ENCODE data around the gene RAD51B.

Gene RAD51B

DNA sequence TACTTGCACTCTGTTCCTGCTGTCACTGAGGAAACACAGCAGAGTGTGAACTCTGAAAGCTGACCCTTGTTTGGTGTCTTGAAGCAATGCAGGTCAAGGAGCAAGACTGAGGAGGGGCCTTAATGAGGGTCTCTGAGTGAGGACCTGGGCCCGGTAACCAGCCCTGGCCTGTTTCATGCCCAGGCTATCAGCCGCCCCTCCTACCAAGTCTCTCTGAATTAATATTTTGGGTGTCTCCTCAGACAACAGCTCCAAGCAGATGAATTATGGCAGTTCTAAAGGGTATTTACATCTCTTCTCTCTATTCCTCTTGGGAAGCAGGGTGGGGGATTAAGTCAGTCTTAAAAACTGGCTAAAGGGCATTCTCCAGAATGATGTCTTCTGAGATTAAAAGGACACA is 578.8 kb downstream of the RAD51B start:
- DNase-seq, result no peak

DNA sequence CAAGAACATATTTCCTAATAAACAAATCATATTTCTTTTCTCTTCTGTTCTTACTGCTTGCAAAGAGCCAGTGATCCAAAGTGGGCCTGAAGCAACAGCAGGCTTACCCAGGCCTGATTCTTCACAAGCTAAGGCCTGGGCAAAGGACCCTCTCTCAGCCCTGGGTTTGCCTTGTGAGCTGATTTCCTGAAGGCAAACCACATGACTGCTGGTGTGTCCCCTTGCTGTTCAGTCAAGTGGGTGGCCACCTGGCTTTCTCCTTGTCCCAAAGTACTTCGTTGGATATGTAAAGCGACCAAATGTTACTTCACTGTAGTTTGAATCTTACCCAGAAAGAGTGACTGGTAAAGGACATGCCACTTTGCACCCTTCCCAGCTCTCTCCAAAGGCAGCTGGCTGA is 580.4 kb downstream of the RAD51B start:
- DNase-seq, result no peak

DNA sequence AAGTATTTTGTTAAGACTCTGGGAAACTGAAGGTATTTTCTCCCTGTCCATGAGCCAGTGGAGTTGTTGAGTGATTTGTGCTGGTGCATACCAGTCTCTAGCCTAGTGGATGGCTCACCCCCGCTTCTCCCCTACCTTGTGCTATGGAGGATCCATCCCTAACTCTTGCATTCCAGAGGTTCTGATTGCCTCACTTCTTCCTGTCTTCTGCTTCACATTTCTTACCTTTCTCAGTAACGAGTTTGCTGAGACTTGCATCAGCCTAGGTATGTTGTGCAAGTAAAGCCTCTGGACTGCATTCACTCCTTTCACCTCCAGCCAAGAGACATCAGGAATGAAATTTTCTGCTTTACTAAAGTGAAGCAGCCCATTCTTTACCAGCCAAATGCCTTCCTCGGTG is 581.7 kb downstream of the RAD51B start:
- no peak for DNase-seq

DNA sequence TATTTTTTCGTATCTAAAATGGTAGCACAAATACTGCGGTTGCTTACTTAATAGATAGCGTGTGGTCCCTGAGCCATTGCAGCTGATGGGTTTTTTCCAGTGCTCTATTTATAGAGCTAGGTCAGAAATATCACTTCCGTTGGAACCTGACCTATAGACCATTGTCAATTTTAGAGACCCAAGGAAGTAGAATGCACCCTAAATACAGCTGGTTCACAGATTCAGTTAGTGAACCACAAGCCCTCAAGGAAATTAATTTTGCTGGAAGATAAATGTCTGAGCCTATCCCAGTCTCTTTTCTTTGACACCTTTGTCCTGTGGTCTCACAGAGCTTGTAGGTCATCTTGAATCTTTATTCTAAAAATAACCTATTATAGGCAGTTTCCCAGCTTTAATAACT is 582.3 kb downstream of the RAD51B start:
- DNase-seq, result no peak

DNA sequence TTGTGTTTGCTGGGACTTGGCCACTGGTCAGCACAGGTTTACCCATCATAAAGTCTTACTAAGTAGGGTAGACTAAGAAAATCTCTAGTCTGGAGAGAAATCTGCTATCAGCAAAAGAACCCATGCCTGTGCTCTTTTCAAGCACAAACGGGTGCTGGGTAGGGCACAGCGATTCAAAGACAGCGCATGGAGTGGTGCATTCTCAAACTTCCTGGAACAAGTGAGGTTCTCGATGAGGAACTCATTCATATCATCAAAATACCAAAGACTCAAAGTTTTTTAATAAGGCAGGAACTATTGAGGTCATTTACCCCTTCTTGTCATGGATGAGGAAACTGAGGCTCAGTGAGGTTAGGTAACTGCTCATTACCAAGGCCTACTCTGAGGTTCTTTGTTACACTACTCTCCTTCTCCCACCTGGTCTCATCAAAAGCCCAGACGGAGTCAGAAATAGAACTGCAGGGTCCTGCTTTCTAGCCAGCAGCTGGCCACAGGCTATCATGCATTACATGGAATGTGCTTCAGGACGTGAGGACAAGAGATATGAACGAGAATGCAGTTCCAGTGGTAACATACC is 583.0 kb downstream of the RAD51B start:
- no peak for DNase-seq

DNA sequence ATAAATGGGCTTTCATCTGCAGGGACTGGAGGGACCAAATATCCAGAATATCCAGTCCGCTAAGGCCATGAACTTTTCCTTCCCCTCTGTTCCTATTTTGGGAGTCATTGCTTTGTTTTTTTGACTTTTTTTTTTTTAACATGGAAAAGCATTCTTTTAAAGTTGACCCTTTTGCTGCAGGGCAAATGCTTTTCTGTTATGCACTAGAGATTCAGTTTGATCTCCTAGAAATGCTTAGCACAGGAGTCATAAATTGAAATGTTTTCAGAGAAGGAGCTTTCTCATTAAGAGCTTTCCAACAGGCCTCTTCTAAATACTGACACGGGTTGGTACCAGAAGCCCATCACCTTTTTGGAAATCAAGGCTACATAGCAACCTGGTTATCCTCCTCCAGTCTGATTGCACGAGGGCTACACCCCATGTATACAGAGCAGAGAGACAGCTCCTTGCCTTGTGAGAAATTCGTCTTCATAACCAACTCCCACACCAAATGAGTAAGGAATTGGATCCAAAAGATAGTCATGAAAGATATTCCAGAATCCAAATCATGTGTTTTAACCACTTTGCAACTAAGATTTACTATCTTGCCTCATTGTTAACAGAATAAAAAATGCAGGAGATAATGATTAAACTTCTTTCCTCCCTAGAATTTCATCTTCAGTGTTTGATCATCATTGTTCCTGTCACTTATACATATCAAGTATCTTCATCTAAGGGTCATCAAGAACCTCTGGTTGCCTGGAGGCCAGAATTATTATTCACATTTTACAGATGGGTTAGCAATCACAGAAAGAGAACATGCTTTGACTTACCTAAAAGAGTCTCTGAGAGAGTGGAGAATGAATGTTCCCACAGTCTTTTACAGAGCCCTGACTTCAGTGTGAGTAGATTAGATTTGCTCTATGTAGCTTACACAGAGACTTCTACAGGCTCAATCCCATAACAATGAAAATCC is 583.9 kb downstream of the RAD51B start:
- no peak for DNase-seq

DNA sequence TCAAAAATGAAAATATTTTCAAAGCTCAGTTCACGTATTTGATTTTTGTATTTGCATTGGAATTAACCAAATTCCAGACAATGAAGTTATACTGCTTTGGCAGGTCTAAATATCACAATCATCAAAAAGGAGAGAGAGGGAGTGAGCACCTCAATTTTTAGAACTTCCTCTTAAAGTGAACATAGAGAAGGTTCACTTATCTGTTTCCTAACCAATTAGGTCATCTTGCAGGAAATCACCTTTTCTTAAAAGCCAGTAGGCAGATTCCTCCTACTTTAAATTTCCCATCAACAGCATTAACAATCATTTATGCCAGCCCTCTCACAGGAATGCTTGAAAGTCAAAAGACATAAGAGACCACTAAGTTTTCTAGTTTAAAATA is 584.6 kb downstream of the RAD51B start:
- DNase-seq, result no peak

DNA sequence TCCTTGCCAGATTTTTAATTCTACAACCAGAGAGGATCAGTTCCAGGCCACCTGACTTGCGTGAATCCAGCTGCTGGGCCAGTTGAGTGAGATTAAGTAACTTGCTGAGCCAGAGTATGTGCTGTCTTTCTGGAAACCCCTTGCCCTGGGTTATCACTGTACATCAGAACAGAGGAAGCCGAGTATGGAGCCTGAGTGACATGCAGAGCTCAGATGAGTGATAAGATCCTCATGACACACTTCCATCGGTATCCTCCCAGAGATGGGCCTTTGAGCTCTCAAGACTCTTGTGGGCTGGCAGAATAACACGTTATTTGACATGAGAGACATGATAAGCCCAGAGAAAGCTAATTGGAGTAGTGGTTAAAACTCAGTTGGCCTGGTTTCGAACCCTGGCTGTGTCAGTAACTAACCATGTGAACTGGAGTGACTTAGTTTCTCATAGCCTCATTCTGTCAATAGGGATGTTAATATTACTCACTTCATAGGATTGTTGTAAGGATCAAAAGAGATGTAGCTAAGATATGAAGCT is 585.1 kb downstream of the RAD51B start:
- DNase-seq, result no peak

DNA sequence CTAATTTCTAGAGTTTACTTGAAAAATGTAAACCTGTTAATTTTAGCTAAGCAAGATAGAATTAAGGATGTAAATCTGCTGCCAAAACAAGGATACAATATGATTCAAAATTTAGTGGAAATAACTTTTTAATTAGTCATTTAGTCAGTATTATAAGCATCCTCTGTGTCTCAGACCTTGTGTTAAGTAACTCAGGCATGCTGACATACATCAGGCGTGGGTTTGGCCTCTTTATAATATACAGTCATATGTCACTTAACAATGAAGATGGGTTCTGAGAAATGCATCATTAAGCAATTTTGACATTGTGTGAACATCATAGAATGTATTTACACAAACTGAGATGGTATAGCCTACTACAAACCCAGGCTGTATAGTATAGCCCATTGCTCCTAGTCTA is 586.4 kb downstream of the RAD51B start:
- DNase-seq, result no peak

DNA sequence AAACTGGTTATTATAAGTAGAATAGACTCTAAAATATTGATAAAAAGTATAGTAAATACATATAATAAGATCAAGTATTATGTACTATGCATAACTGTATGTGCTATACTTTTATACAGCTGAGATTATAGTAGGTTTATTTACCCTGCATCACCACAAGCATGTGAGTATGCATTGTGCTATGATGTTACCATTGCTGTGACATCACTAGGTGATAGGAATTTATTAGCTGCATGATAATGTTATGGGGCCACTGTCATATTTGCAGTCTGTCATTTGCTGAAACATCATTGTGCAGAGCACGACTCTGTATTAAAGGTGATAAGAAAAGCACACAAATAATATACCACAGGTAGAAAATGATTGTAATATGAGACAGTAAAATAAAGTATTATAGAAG is 587.7 kb downstream of the RAD51B start:
- no peak for DNase-seq

DNA sequence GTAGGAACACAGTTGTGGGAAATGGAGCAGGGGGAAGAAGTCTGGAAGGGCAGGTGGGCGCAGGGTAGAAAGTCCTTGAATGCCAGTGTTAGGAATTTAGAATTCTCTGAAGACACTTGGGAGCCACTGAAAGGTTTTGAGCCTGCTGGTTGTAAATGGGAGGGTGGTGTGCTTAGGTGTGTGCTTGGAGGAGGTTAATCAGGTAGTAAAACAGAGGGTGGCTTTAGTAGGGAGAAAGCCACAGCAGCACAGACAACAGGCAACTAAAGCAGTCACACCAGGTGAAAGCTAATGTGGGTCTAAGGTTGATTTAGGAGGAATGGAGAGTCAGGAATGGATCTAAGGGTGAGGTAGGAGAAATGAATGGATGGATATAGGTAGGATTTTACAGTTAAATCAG is 588.2 kb downstream of the RAD51B start:
- DNase-seq, result no peak

DNA sequence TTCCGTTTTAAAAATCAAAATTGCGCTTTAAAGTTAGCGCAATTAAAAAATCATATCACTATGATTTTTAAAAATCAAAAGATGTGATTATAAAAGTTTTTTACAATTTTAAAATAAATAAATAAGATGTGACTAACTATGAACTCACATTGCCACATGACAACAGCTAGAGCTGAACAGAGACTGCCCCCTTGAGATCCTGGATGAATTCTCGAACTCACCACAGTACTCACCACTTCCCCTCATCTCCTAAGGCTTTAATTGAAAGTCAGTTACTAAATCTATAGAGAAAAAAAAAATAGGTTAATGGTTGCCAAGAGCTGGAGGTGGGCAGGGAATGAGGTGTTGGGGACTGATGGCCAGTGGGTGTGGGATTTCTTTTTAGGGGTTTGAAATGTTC is 589.1 kb downstream of the RAD51B start:
- DNase-seq, result no peak

DNA sequence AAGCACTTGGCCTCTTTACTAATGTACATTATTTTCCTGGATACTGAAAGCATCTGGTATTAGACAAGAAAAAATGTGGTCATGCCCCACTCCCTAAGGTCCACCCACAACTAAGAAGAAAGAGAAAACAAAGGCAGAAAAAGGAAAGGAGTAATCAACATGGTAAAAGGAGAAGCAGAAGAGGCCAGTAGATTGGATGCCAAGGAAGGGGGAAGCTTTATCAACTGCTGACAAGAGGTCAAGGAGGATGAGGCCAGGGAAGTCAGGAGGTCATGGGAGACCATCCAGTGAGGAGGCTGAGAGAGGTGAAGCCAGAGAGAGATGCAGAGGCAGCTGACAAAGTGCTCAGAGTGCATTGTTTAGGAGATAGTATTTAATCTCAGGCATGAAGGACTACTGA is 589.8 kb downstream of the RAD51B start:
- DNase-seq, result no peak

DNA sequence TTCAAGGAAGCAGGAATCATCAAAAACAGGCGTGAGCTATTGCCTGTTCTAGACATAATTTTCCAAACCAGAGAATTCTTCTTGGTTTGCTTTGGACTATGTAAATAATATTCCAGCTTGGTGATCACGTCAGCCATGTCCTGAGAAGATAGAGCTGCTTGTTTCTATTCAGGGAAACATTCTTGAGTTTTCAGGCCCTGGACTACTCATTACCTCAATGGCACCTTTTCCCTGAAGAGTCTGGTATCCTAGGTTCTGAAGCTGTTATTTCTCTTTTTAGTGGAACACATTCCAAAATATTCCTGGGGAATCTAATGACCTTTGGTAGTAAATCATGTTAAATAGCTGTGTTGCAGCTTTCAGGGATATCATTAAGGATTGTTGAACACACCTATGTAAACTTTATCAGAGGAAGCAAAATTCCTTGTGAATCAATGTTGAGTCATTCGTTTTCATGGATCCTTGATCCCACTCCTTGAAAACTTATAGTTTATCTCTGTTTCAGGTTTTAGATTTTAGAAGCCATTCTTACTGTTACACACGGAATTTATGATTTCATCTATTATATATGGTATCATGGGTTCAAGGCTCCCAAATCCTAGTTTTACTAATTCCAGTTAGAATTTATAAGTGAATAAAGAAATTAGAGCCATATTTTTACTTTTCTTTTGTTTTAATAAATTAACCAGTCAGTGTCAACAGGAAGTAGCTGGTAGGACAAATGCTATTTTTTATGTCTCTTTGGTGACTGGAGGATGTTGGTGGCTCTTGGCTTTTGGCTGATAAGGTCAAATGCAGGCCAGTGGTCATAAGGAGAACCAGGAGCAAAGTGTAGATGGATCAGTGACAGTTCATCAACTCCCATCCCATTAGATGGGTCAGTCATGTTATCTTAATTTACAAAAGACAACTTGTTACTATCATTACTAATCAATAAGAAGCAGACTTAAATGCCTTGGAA is 593.2 kb downstream of the RAD51B start:
- no peak for DNase-seq

DNA sequence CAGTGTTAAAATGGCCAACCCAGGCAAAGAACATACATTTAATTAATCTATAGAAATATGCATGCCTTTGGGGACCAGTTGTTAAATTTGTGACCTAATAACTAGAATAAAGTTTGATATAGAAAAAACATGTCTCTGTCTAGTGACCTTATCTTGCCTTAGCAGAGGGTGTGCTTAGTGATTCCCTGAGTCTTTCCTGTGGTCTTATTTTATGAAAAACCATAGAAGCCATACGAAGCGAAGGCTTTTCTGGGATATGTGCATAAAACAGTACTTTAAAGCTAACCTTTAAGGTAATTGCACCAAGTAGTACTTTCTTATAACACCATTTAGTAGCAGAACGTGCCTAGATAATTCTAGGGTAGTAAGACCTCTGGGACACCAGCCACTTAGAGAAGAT is 593.9 kb downstream of the RAD51B start:
- DNase-seq, result no peak

DNA sequence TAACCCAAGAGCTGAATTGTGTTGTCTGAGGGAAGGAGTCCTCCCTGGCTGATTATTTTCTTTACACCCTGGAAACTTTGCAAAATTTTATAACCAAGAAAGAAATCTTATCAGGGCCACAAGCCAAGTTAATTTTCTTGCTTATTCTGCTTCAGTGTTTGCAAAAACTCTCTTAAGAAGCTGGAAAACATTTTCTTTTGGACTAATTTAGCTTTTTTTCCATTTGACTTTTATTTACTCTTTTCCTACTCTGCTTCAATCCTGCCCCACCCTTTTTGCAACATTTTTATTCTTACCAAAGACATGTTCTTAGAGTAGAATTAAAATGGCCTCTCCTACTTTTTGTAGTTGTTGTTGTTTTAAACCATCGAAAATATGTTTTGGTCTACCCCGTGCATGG is 594.5 kb downstream of the RAD51B start:
- no peak for DNase-seq

DNA sequence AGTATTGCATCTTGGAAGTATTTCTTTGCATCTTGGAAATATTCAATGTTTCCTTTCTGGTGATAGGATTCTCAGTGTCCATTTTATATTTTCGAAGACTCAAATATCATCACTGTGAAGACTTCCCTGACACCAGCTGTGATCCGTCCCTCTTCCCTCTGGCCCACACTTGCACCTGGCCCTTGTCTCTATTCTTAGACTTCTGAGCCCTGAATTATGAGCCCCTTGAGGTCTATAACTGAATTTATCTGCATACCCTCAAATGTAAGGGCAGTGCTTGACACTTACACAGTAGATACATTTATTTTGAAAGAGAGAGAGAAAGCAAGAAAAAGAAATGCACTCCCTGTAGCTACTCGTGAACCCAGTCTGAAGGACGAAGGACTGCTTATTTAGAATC is 596.6 kb downstream of the RAD51B start:
- DNase-seq, result no peak

DNA sequence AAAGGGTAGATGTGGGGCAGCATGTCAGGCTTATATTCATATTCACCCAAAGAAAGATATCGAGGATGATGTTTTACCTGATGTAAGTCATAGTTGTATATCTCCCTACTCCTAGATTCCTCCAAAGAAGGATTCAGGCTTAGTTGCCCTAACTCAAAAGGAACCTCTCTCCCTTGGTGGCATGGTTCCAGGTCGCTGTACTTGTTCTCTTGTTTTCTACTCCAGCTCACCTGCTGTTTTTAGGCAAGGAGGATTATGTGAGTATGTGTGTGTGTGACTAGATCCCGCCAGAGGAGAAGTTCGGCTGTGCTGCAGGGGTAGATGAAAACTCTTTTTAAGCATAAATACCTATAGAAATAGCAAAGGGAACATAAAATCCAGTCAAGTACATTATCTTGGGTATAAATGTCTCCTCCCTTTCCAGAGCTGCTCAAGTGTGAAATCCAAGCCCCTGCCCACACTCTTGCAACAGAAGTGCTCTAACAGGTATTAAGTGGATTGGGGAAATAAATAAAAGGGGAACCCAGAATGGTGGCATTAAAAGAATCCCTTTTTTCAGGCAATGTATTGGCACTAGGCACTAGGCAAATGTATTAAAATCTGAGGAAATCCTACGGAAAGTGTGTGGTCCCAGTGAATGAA is 597.6 kb downstream of the RAD51B start:
- no peak for DNase-seq

DNA sequence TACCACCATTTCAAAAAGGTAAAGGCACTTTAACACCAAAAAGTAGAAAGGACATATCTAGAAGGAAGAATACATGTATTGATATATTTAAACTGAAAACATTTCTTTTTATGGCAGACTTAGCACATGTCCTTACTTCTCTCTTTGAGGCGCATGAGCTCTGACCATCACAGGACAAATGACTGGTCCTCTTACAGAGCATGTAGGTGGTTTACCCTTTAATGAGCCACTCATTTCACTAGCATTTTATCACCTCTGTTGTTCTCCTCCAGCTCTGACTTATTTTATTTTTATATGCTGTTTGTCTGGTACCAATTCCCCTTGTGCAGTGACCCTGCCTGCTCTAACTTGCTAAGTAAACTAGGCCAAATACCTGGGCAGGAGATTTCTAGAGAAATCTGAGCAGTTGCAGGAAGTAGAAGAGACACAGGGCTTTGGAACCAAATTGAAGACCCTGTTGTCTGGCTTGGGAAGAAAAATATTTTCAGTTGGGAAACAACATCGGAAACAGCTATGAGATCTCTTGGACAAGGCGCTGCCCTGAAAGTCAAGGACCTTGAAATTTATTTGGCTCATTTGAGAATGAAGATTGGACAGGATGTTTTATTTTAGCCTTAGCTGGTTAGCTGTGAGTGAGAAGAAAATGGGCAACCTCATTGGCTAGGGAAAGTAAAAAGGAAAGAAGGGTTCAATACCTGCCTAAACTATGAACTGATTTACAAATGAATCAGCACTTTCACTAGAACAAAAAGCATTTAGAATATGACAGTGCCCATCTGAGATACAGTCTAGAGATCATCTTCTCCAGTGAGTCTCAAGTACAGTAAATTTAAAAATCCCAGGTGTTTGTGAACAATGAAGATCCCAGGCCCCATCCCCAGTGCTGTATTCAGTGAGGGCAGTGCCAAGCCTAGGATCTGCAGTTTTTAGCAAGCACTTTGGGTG is 598.9 kb downstream of the RAD51B start:
- DNase-seq, result no peak

DNA sequence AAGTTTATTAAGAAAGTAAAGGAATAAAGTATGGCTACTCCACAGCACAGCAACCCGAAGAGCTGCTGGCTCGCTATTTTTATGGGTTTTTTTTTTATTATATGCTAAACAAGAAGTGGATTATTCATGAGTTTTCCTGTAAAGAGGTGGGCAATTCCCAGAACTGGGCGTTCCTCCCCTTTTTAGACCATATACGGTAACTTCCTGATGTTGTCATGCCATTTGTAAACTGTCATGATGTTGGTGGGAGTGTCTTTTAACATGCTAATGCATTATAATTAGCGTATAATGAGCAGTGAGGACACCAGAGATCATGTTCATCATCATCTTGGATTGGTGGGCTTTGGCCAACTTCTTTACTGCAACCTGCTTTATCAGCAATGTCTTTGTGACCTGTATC is 600.8 kb downstream of the RAD51B start:
- DNase-seq, result no peak

DNA sequence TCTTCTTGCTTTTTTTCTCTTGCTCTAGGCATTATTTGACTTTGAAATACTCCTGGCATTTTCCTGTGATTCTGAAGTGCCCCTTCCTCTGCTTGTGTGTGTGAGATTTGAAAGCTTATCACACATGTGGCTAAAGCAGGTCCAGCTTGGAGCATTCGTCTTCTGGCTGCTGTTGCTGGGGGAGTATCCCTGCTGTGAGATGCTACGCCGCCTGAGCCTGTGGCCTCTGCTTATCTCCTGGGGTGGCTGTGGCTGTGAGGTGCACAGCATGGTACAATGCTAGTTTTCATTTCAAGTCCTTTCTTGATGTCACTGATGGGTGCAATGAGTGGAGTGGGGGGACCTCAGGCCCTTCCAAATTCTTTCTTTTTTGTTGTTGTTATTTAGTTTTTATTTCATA is 601.5 kb downstream of the RAD51B start:
- no peak for DNase-seq

DNA sequence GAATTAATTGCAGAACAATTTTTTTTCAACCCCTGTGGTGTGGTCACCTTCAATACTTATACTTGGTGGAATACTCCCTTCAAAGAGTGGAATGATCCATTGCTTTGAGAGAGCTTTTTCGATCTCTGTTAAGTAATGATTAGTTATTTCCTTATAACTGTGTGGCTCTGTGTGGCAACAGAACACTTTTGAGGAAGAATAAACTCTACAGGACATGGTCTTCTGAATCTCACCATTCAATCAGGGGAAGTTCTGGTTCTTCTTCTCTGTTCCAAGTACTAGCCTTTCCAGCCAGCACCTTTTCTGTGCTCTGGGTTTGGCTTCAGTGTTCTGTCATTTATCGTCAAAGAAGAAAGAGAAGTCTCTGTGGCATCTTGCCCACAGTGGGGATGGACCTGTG is 604.1 kb downstream of the RAD51B start:
- no peak for DNase-seq
